ENCODE results near the gene FTO.

DNA sequence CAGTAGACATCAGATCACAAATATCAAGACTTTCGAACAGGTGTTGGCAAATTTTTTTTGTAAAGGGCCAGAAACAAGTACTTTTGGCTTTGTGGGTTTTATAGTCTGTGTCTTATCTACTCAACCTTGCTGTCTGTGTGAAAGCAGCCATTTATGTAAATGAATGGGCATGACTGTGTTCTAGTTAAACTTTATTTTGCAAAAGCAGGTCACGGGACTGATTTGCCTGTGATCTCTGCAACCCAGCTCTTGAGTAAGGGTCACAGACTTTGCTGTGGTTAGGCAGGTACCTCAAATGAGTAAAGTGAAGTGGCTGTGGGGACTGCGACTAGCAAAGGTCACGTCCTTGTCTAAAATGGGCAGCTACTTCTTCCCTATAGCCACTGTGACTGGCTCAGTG is 136.5 kb downstream of the FTO start:
- TF ChIP-seq, protein P1, sequence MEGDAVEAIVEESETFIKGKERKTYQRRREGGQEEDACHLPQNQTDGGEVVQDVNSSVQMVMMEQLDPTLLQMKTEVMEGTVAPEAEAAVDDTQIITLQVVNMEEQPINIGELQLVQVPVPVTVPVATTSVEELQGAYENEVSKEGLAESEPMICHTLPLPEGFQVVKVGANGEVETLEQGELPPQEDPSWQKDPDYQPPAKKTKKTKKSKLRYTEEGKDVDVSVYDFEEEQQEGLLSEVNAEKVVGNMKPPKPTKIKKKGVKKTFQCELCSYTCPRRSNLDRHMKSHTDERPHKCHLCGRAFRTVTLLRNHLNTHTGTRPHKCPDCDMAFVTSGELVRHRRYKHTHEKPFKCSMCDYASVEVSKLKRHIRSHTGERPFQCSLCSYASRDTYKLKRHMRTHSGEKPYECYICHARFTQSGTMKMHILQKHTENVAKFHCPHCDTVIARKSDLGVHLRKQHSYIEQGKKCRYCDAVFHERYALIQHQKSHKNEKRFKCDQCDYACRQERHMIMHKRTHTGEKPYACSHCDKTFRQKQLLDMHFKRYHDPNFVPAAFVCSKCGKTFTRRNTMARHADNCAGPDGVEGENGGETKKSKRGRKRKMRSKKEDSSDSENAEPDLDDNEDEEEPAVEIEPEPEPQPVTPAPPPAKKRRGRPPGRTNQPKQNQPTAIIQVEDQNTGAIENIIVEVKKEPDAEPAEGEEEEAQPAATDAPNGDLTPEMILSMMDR (IDR thresholded peaks at IDR 0.05), result no peak
- no peak for TF ChIP-seq POLR2A (IDR thresholded peaks at IDR 0.05)

All from esophagus squamous epithelium (tissue), 4 donors.